ENCODE data around the gene SPAAR. TPM values are rescaled to one million over a fixed set of nuclear protein-coding genes. Genes with fewer than 3 reads are reported as not detected.
"Not testable (repeated sequence)": the region's sequence is repeated elsewhere in the genome, so short reads cannot be mapped to it uniquely, and the experiment has no call there.

The SPAAR gene
- total RNA-seq, 1 donor from 2014 or later = 0.29 TPM

- no peak overlapping the region for H3K4me3 ChIP-seq (ENCODE audit: low read depth, low read length)
- TF ChIP-seq CTCF (conservative IDR thresholded peaks at IDR 0.05; ENCODE audit: low read depth, low read length) = peak; percentile 100
- DNase-seq (ENCODE audit: low read depth) = no peak
Measured at GRCh38 chr9:35882263-35882848, 26.9 kb upstream of the SPAAR start.

- TF ChIP-seq CTCF (conservative IDR thresholded peaks at IDR 0.05; ENCODE audit: low read depth, low read length) = no peak
- H3K4me3 ChIP-seq (ENCODE audit: low read depth, low read length) = no peak overlapping the region
- no peak for DNase-seq (ENCODE audit: low read depth)
Measured at GRCh38 chr9:35882996-35883395, 26.3 kb upstream of the SPAAR start.

DNA sequence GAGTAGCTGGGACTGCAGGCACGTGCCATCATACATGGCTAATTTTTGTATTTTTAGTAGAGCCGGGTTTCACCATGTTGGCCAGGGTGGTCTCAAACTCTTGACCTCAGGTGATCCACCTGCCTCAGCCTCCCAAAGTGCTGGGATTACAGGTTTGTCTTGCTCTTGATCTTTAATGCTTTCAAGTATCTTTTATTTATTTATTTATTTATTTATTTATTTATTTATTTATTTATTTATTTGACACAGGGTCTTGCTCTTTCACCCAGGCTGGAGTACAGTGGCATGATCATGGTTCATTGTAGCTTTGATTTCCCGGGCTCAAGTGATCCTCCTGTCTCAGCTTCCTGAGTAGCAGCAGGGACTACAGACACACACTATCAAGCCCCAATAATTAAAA, 24.4 kb upstream of the SPAAR start:
- not testable (repeated sequence) for H3K4me3 ChIP-seq (ENCODE audit: low read depth, low read length); DNase-seq (ENCODE audit: low read depth)

- DNase-seq (ENCODE audit: low read depth) = no peak
- no peak for TF ChIP-seq CTCF (conservative IDR thresholded peaks at IDR 0.05; ENCODE audit: low read depth, low read length)
- no peak overlapping the region for H3K4me3 ChIP-seq (ENCODE audit: low read depth, low read length)
Measured at GRCh38 chr9:35891646-35892045, 17.6 kb upstream of the SPAAR start.

DNA sequence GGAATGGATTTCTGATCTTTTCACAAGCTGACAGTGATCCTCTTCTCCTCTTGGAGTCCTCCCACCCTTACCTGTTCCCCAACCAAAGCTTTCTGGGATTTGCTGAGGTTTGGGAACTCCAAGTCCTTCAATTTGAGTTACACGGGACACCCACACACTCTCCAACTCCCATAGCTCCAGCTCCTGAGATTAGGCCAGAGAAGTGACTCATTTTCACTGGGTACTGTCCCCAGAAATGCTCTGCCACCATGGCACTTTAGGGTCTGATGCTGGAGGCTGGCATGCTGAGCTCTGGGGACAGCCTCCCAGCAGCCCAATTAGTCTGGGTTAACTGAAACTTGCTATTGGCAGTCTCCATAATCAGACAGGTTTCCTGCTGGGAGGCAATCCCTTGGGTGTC, 17.2 kb upstream of the SPAAR start:
- no peak overlapping the region for H3K4me3 ChIP-seq (ENCODE audit: low read depth, low read length)
- TF ChIP-seq CTCF (conservative IDR thresholded peaks at IDR 0.05; ENCODE audit: low read depth, low read length) = no peak
- DNase-seq (ENCODE audit: low read depth) = no peak

DNA sequence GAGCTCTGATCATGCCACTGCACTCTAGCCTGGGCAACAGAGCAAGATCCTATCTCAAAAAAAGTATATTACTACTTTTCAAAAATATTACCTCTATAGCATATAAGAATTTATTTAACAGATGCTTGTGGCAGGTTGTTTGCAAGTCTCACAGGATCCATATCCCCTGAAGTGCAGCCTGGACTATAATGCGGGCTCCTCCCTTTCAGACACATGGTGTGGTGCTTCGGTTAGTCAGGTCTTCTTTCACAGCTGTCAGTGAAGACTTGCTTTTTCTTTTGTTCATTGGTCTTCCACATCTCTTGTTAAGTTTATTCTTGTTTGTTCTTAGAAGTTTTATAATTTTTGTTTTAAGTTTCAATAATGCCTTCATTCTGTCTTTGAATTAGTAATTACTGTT, 12.7 kb upstream of the SPAAR start:
- DNase-seq (ENCODE audit: low read depth) = no peak

DNA sequence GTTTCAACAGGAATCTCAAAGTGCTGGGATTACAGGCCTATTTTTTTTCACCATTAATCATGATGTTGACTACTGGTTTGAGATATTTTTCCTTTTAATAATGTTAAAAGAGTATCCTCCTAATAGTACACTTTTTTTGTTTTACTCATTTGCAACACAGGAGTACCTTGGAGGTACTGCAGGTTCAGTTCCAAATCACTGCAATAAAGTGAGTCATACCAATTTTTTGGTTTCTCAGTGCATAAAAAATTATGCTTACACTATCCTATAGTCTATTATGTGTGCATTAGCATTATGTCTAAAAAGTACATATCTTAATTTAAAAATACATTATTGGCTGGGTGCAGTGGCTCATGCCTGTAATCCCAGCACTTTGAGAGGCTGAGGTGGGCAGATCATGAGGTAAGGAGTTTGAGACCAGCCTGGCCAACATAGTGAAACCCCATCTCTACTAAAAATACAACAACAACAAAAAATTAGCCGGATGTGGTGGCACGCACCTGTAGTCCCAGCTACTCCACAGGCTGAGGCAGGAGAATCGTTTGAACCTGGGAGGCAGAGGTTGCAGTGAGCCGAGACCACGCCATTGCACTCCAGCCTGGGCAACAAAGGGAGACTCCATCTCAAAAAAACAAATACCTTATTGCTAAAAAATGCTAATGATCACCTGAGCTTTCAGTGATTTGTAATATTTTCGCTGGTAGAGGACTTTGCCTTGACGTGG, 11.8 kb upstream of the SPAAR start:
- not testable (repeated sequence) for DNase-seq (ENCODE audit: low read depth); H3K4me3 ChIP-seq (ENCODE audit: low read depth, low read length)

More for the DNA sequence above, 12.7 kb upstream of the SPAAR start:
- TF ChIP-seq CTCF (conservative IDR thresholded peaks at IDR 0.05; ENCODE audit: low read depth, low read length) = no peak
- H3K4me3 ChIP-seq (ENCODE audit: low read depth, low read length) = no peak overlapping the region

GRCh38 chr9:35898337-35898736, 11.0 kb upstream of the SPAAR start:
- TF ChIP-seq CTCF (conservative IDR thresholded peaks at IDR 0.05; ENCODE audit: low read depth, low read length) = no peak
- no peak overlapping the region for H3K4me3 ChIP-seq (ENCODE audit: low read depth, low read length)
- no peak for DNase-seq (ENCODE audit: low read depth)

Measured in epithelial cell of proximal tubule (primary cell).